ENCODE data around the gene C1orf21.

The C1orf21 gene

GRCh38 chr1:184409011-184409410 is 22.2 kb downstream of the C1orf21 start:
- DNase-seq (ENCODE audit: extremely low read depth, low read depth), result no peak

GRCh38 chr1:184412472-184412871 is 25.6 kb downstream of the C1orf21 start:
- TF ChIP-seq, protein P1, sequence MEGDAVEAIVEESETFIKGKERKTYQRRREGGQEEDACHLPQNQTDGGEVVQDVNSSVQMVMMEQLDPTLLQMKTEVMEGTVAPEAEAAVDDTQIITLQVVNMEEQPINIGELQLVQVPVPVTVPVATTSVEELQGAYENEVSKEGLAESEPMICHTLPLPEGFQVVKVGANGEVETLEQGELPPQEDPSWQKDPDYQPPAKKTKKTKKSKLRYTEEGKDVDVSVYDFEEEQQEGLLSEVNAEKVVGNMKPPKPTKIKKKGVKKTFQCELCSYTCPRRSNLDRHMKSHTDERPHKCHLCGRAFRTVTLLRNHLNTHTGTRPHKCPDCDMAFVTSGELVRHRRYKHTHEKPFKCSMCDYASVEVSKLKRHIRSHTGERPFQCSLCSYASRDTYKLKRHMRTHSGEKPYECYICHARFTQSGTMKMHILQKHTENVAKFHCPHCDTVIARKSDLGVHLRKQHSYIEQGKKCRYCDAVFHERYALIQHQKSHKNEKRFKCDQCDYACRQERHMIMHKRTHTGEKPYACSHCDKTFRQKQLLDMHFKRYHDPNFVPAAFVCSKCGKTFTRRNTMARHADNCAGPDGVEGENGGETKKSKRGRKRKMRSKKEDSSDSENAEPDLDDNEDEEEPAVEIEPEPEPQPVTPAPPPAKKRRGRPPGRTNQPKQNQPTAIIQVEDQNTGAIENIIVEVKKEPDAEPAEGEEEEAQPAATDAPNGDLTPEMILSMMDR (IDR thresholded peaks at IDR 0.05; ENCODE audit: low read depth, low read length), result no peak
- no peak for DNase-seq (ENCODE audit: extremely low read depth, low read depth)

More at GRCh38 chr1:184409011-184409410, 22.2 kb downstream of the C1orf21 start:
- TF ChIP-seq, protein P1 (IDR thresholded peaks at IDR 0.05; ENCODE audit: low read depth, low read length), result no peak

- no peak for DNase-seq (ENCODE audit: extremely low read depth, low read depth)
- TF ChIP-seq, protein P1 (IDR thresholded peaks at IDR 0.05; ENCODE audit: low read depth, low read length), result no peak
Observed at GRCh38 chr1:184416481-184416880, 29.7 kb downstream of the C1orf21 start.

- DNase-seq (ENCODE audit: extremely low read depth, low read depth), result no peak
- TF ChIP-seq, protein P1 (IDR thresholded peaks at IDR 0.05; ENCODE audit: low read depth, low read length), result no peak
Observed at GRCh38 chr1:184416946-184417345, 30.1 kb downstream of the C1orf21 start.

DNA sequence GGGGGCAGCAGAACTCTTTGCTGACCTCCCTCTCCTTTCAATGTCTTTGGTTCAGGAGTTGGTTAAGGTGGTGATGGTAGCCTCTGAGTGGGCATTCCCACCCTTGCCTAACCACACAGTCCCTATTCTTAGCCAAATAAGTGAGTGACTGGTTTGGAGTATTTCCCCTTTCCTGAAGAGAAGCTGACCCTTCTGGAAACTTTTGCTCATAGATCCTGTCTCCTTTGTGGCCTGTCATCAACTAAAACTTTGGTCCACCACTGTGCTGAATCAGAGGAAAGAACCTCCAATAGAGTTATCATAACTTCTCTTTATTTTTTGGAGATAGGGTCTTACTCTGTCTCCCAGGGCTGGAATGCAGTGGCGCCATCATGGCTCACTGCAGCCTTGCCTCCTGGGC is 31.1 kb downstream of the C1orf21 start:
- TF ChIP-seq, protein P1 (IDR thresholded peaks at IDR 0.05; ENCODE audit: low read depth, low read length), result no peak
- no peak for DNase-seq (ENCODE audit: extremely low read depth, low read depth)

DNA sequence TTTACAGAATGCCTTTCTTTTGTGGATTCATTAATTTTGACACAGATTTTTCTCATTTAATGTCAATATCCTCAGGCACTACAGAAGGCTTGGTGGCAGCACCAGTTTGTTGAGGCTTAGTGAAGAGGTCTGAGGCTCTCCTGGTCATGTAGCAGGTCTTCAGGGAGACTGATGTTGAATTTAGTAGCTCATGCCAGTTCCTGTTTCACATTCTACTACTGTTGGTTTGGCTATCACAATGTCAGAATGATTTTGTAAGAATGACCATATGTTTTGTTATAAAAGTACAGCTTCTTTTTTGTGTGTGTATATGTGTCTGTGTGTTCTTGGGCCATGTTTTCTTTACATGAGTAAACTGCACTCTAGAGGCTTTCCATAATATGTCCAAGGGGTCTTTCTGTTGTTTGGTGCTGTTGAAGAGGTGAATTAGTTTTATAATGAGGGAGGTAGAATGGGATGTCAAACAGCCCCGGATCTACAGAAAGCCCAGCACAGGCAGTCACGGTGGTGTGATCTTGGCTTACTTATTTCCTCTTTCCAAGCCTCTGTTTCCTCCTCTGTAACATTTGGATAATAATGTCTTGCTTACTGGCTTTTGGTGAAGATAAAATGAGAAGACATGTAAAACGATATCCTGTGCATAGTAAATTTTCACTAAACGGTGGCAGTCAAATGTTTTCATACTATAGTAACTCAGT is 32.0 kb downstream of the C1orf21 start:
- DNase-seq (ENCODE audit: extremely low read depth, low read depth), result no peak

More for the DNA sequence above, 32.0 kb downstream of the C1orf21 start:
- TF ChIP-seq, protein P1 (IDR thresholded peaks at IDR 0.05; ENCODE audit: low read depth, low read length), result no peak
